Activated naive CD4-positive, alpha-beta T cell treated with anti-CD3 and anti-CD28 coated beads for 36 hours (primary cell): ENCODE results near the gene PCDHGA4. TPM values are rescaled to one million over a fixed set of nuclear protein-coding genes. Genes with fewer than 3 reads are reported as not detected.

ENCODE experiments used
- total RNA-seq, 2 experiments: library from RNA; stranded (reverse); gene quantifications; one replicate each; pipeline ENCODE4 v1.2.3, GENCODE V29; 2021

The PCDHGA4 gene
- total RNA-seq, 2 experiments from 2014 or later = not detected

Other genes with a start within 250 kb of the PCDHGA4 start
- not detected for gene PCDHB4, start 233.2 kb upstream of the PCDHGA4 start, total RNA-seq
- not detected for gene PCDHB5, start 219.8 kb upstream of the PCDHGA4 start, total RNA-seq
- not detected for gene PCDHB6, start 205.0 kb upstream of the PCDHGA4 start, total RNA-seq
- gene PCDHB7, start 182.4 kb upstream of the PCDHGA4 start, total RNA-seq = not detected
- not detected for gene PCDHB8, start 177.2 kb upstream of the PCDHGA4 start, total RNA-seq
- not detected for gene PCDHB16, start 172.6 kb upstream of the PCDHGA4 start, total RNA-seq
- gene PCDHB9, start 167.9 kb upstream of the PCDHGA4 start, total RNA-seq = not detected
- gene PCDHB10, start 162.7 kb upstream of the PCDHGA4 start, total RNA-seq = not detected
- gene PCDHB11, start 155.4 kb upstream of the PCDHGA4 start, total RNA-seq = not detected
- not detected for gene PCDHB12, start 146.3 kb upstream of the PCDHGA4 start, total RNA-seq
- not detected for gene PCDHB13, start 141.1 kb upstream of the PCDHGA4 start, total RNA-seq
- not detected for gene PCDHB14, start 131.7 kb upstream of the PCDHGA4 start, total RNA-seq
- gene PCDHB15, start 109.6 kb upstream of the PCDHGA4 start, total RNA-seq = not detected
- not detected for gene SLC25A2, start 51.0 kb upstream of the PCDHGA4 start, total RNA-seq
- 10 to 100 TPM; 57.0 to 57.9 TPM for gene TAF7, start 34.2 kb upstream of the PCDHGA4 start, total RNA-seq
- not detected for gene PCDHGA1, start 24.5 kb upstream of the PCDHGA4 start, total RNA-seq
- not detected for gene PCDHGA2, start 16.3 kb upstream of the PCDHGA4 start, total RNA-seq
- gene PCDHGA3, start 11.2 kb upstream of the PCDHGA4 start, total RNA-seq = not detected
- not detected for gene PCDHGB1, start 4.9 kb upstream of the PCDHGA4 start, total RNA-seq
- not detected for gene PCDHGB2, start 5.0 kb downstream of the PCDHGA4 start, total RNA-seq
- under 1 TPM in 1 of 2 experiments, not detected in 1; 0.05 TPM for gene PCDHGA5, start 9.1 kb downstream of the PCDHGA4 start, total RNA-seq
- under 1 TPM in 1 of 2 experiments, not detected in 1; 0.07 TPM for gene PCDHGB3, start 15.2 kb downstream of the PCDHGA4 start, total RNA-seq
- under 1 TPM; 0.05 to 0.07 TPM for gene PCDHGA6, start 18.9 kb downstream of the PCDHGA4 start, total RNA-seq
- gene PCDHGA7, start 27.7 kb downstream of the PCDHGA4 start, total RNA-seq = not detected
- not detected for gene PCDHGB4, start 32.7 kb downstream of the PCDHGA4 start, total RNA-seq
- not detected for gene PCDHGA8, start 37.6 kb downstream of the PCDHGA4 start, total RNA-seq
- under 1 TPM in 1 of 2 experiments, not detected in 1; 0.12 TPM for gene PCDHGB5, start 42.9 kb downstream of the PCDHGA4 start, total RNA-seq
- under 1 TPM in 1 of 2 experiments, not detected in 1; 0.07 TPM for gene PCDHGA9, start 47.8 kb downstream of the PCDHGA4 start, total RNA-seq
- under 1 TPM in 1 of 2 experiments, not detected in 1; 0.05 TPM for gene PCDHGB6, start 53.0 kb downstream of the PCDHGA4 start, total RNA-seq
- gene PCDHGA10, start 58.0 kb downstream of the PCDHGA4 start, total RNA-seq = under 1 TPM in 1 of 2 experiments, not detected in 1; 0.05 TPM
- gene PCDHGB7, start 62.7 kb downstream of the PCDHGA4 start, total RNA-seq = not detected
- under 1 TPM; 0.10 to 0.17 TPM for gene PCDHGA11, start 66.0 kb downstream of the PCDHGA4 start, total RNA-seq
- gene PCDHGA12, start 75.5 kb downstream of the PCDHGA4 start, total RNA-seq = not detected
- gene PCDHGC3, start 120.9 kb downstream of the PCDHGA4 start, total RNA-seq = under 1 TPM; 0.12 to 0.17 TPM
- gene PCDHGC4, start 130.0 kb downstream of the PCDHGA4 start, total RNA-seq = not detected
- not detected for gene PCDHGC5, start 134.1 kb downstream of the PCDHGA4 start, total RNA-seq